ENCODE measurements around the gene SIGLEC10.

The SIGLEC10 gene

DNA sequence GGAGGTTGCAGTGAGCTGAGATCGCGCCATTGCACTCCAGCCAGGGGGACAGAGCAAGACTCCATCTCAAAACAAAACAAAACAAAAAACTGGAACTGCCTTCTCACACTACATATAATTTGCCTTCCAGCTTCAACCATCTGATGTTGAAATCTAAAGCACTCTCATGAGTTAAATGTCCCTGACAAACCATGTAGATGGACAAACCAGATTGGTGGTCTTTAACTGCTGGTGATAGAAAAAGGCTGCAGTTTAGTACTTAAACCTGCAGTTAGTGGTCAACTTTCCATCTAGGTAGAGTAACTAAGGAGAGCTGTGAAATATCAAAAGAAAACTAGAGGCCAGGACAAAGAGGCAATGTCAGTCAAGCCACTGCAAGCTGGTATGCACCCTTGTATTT, 21.3 kb downstream of the SIGLEC10 start:
- FAIRE-seq: no peak

DNA sequence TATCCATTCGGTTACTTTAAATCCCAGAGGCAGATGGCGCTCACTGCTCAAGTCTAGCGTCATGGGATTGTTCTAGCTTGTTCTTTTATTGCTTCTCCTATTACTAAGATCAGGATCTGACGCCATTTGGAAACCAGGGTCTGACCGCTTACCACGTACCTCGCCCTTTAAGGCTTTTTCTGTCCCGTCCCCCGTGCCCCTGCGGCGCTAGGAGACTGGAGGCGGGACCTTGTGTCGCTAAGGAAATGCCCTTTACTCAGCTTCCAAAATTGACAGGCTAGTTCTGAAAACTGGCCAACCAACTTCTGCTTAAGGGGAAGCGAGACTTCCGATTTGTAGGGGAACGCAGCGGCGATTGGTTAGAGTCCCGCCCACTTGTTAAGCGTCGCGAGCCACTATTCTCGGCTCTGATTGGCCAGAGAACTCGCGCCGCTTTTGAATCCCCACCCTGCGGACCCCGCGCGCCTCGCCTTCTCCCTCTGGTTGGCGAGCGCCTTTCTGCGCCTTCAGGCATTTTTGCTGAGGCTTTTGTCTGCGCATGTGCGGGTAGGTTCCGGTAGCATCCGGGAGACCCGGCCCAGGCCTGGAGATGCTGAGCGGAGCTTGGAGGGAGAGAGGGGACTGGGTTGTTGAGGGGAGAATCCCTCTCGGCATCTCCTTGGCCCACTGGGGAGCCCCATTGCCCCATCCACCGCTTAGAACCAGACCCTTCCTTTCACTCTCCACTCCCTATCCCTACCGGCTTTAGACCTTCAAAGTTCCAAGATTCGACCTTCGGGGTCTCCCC, 23.2 kb downstream of the SIGLEC10 start:
- FAIRE-seq: peak; percentile 97
- peak; percentile 90 for DNase-seq (ENCODE audit: insufficient read length, low spot score)

More for the DNA sequence above, 21.3 kb downstream of the SIGLEC10 start:
- DNase-seq (ENCODE audit: insufficient read length, low spot score): no peak

- FAIRE-seq (no peak), DNase-seq (ENCODE audit: insufficient read length, low spot score) (no peak)
Measured at GRCh38 chr19:51392701-51393100, 24.7 kb downstream of the SIGLEC10 start.

GRCh38 chr19:51391073-51391611, 26.3 kb downstream of the SIGLEC10 start:
- FAIRE-seq: no peak
- no peak for DNase-seq (ENCODE audit: insufficient read length, low spot score)

GRCh38 chr19:51389143-51389542, 28.3 kb downstream of the SIGLEC10 start:
- DNase-seq (ENCODE audit: insufficient read length, low spot score) (no peak), FAIRE-seq (no peak)

GRCh38 chr19:51387924-51388389, 29.5 kb downstream of the SIGLEC10 start, which contains the start of gene LIM2:
LIM2 (minus strand) TSS chr19:51387974; CDS start chr19:51387443, 531 bp downstream.
- DNase-seq (ENCODE audit: insufficient read length, low spot score) (no peak), FAIRE-seq (no peak)

GRCh38 chr19:51386882-51387520, 30.4 kb downstream of the SIGLEC10 start:
- FAIRE-seq (no peak), DNase-seq (ENCODE audit: insufficient read length, low spot score) (no peak)

GRCh38 chr19:51382004-51382403, 35.4 kb downstream of the SIGLEC10 start:
- DNase-seq (ENCODE audit: insufficient read length, low spot score) (no peak), FAIRE-seq (no peak)

GRCh38 chr19:51380379-51380778, 37.1 kb downstream of the SIGLEC10 start:
- DNase-seq (ENCODE audit: insufficient read length, low spot score) (no peak), FAIRE-seq (no peak)

- DNase-seq (ENCODE audit: insufficient read length, low spot score): no peak
- no peak for FAIRE-seq
Measured at GRCh38 chr19:51377422-51377821, 40.0 kb downstream of the SIGLEC10 start.

- FAIRE-seq: no peak
- no peak for DNase-seq (ENCODE audit: insufficient read length, low spot score)
Measured at GRCh38 chr19:51375504-51376221, 41.8 kb downstream of the SIGLEC10 start.

- no peak for DNase-seq (ENCODE audit: insufficient read length, low spot score)
- peak; percentile 92 for FAIRE-seq
Measured at GRCh38 chr19:51372649-51373504, 44.6 kb downstream of the SIGLEC10 start, which contains the start of gene NKG7. NKG7 (minus strand) TSS chr19:51372654; CDS start chr19:51372535, 119 bp downstream.

GRCh38 chr19:51372021-51372648, 45.3 kb downstream of the SIGLEC10 start:
- FAIRE-seq: no peak
- DNase-seq (ENCODE audit: insufficient read length, low spot score): no peak

DNA sequence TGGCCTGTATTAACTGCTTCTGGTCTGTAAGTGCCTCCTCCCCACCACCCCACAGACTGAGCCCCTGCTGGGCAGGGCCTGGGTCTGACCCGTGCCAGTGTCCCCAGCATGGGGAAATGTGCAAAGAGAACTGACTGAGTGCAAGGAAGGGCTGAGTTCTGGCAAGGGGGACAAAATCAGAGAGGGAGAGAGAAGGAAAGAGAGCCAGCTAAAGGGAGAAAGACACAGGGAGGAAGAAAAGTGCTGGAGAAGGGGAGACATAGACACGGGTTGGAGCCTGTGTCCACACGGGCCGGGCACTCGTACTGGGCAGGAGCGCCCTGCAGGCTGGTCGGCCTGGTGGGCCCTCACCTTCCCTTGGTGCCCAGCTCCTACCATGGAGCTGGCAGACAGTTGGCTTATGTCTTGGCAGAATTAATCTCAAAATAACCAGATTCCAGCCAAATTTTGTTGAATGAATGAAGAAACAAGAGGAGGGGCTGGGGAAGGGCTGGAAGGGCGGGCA, 46.2 kb downstream of the SIGLEC10 start:
- no peak for FAIRE-seq

DNA sequence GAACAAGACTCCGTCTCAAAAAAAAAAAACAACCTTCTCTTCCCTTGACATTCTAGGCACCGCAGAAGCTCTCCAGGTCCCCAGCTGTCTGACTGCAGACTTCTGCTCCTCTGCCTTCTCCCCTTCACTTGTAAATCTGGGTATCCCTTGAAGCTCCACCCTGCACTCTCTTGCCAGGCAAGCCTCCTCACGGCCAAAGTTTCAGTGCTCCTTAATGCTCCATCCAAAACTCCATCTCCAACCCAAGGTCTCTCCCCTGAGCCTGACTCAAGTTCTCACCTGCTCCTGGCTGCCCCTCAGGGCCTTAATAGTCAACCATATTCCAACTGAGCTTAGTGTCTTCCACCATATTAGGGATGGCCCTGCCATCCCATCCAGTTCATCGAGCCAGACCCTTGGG, 47.2 kb downstream of the SIGLEC10 start:
- DNase-seq (ENCODE audit: insufficient read length, low spot score) (no peak), FAIRE-seq (no peak)

More for the DNA sequence above, 46.2 kb downstream of the SIGLEC10 start:
- DNase-seq (ENCODE audit: insufficient read length, low spot score): no peak

GRCh38 chr19:51368366-51369282, 48.8 kb downstream of the SIGLEC10 start, which contains the start of gene CLDND2:
CLDND2 (minus strand) TSS chr19:51369003; CDS start chr19:51368577, 426 bp downstream.
- DNase-seq (ENCODE audit: insufficient read length, low spot score) (no peak), FAIRE-seq (no peak)

DNA sequence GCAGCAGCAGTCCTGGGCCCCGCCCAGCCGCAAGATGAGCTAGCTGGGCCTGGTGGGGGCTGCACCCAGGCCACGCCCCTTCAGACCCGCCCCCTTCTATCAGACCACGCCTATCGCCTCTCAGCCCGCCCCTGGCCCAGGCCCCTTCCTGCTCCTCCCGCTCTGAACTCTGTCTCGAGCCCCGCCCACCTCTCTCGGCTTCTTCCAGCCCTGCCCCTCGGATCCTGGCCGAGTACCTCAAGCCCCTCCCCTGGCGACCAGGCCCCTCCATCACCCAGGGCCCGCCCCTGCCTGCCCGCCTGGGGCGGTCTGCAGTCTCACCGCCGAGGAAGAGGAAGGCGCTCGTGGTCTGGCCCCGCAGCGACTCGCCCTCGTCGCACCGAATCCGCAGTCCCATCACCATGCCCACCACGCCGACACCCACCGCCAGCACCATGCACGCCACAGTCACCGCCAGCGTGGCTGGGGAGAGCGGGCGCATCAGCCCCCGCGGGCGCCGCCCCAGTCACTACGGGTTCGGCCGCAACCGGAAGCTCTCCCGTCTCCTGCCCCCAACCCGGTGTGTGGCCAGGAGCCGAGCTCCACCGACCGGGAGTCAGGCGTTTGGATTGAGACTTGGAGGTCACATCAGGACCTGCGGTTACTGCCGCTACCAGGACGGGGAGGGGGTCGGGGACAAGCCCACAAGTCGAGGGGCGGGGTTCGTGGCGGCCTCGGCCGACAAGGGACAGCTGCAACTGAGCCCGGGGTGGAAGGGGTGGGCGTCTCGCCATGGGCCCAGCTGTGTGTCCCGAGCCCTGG, 49.7 kb downstream of the SIGLEC10 start:
- FAIRE-seq (peak; percentile 93), DNase-seq (ENCODE audit: insufficient read length, low spot score) (peak; percentile 85)
